Measurements from ENCODE around the gene HES6.

The HES6 gene

DNA sequence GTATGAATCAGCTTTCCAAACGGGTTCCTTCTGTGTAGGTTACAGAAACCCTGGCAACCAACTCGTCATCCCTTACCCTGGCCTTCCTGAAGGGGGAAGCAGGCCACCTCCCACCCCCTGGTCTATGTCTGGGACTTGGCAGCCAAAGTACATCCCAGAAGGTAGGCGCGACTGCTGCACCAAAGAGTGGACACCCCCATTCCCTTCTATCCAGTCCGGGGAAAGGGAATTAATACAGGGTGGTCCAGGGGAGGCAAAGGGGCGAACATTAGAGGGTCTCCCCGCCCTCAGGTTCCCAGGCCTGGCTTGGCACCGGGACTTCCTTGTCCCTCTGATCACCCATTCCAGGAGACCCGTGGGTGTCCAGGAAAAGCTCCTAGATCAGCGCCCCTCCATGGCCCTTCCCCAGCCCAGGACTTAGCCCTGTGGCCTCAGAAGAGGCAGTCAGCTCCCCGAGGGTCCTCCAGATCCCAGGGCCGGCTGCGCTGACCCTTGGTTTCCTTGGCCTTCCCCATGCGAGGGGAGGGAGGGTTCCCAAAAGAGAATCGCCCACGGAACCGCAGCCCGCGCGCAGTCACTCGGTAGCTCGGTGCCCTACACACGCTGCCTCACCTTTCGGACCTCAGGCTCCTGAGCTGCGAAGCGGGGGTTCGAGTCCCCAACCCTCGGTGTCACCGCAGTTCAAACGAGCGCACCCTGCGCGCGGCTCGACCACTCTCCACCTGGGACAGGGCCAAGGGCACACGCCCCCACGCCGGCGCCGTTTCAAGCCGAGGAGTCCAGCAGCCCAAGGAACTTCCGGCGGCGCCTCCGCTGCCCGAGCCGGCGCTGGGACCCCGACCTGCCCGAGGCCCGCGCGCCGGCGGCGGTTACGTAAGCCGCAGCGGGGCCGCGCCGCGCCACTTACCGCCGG, 48.2 kb upstream of the HES6 start, which contains the start of gene PER2:
Gene PER2 (minus strand): TSS at position 874 of the 913 bp plus-strand sequence. CDS start 10,674 bp downstream, outside the sequence.
- WGBS = 7% methylated on average over 56 of the region's 65 CpGs
- peak within 1 kb of the TSS in 1 of 2 experiments; percentile 46 for H2BK12ac ChIP-seq (ENCODE audit: low read length in 2 of 2)
- no peak within 1 kb of the TSS for H2BK120ac ChIP-seq (ENCODE audit: low read depth, low read length)

DNA sequence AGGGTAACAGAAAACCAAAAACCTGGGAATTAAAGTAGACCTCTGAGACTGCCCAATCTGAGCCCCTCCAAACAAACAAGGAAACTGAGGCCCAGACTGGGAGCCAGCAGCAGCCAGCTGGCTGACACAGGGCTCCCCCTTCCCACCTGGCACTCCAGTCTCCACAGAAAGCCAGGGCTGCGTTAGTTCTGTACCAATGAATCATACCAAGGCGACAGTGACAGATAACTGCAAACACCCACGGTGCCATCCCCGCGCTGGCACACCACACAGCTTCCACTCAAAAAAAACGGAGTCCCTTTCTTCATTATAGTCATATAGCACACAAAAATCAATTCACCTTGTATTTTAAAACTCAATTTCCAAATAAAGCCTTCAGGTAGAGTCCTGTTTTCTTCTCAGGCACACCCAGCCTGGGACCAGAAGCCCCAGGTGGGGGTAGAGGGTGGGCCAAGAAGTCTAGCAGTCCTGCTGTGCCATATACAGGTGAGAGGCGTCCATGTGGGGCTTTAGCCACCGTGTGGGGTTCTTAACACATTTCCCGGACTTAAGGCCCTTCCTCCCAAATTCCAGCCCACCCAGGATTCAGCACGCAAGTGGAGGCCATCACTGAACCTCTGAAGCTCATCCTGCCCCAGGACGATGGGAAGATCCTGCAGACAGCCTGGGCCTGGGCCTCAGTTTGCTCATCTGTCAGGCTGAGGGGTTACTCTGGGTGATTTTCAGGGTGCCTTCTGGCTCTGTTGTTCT, 47.3 kb upstream of the HES6 start:
- no peak overlapping the region for H3K14ac ChIP-seq (ENCODE audit: low read length in 2 of 2)
- peaks cover 52% of the 10 kb centered on the region for H3K4me1 ChIP-seq (ENCODE audit: control insufficient read depth, insufficient read depth, low read depth, low read length)
- no peak for DNase-seq
- H4K8ac ChIP-seq (ENCODE audit: low read length) = no peak overlapping the region
- peak overlapping the region in 1 of 2 experiments; percentile 46 for H2BK12ac ChIP-seq (ENCODE audit: low read length in 2 of 2)
- peak overlapping the region; percentile 99 for H3K9ac ChIP-seq (ENCODE audit: low read length)
- H3K27ac ChIP-seq (ENCODE audit: low read length, poor library complexity, severe bottlenecking) = peak overlapping the region; percentile 83
- peak overlapping the region; percentile 64 for H4K91ac ChIP-seq (ENCODE audit: low read length)
- H2BK5ac ChIP-seq (ENCODE audit: low read depth, low read length, poor library complexity, severe bottlenecking) = no peak overlapping the region
- H3K23ac ChIP-seq (ENCODE audit: low read length in 2 of 2) = peak overlapping the region in 1 of 2 experiments; percentile 18
- peaks cover 0 to 3% of the 10 kb centered on the region in 2 experiments for H3K36me3 ChIP-seq (ENCODE audit: control insufficient read depth in 1 of 2, insufficient read depth in 2 of 2, low read depth in 1 of 2, low read length in 2 of 2)
- H2AK5ac ChIP-seq (ENCODE audit: low read length, severe bottlenecking) = no peak overlapping the region
- peaks cover 0 to 4% of the 10 kb centered on the region in 2 experiments for H3K27me3 ChIP-seq (ENCODE audit: control insufficient read depth in 1 of 2, insufficient read depth in 1 of 2, low read length in 2 of 2)
- peak overlapping the region in 1 of 2 experiments; percentile 95 for H3K4me3 ChIP-seq (ENCODE audit: insufficient read depth in 1 of 2, low read depth in 1 of 2, low read length in 2 of 2)
- H2BK120ac ChIP-seq (ENCODE audit: low read depth, low read length) = peak overlapping the region; percentile 35
- H2AFZ ChIP-seq (ENCODE audit: low read depth, low read length) = no peak overlapping the region
- no peak overlapping the region for H3K18ac ChIP-seq (ENCODE audit: low read depth in 1 of 2, low read length in 2 of 2)
- 75% methylated on average over 10 of the region's 11 CpGs for WGBS
- no peaks in the 10 kb centered on the region for H3K9me3 ChIP-seq (ENCODE audit: control insufficient read depth, low read length)
- no peak overlapping the region for H3K4ac ChIP-seq (ENCODE audit: low read depth in 1 of 2, low read length in 2 of 2)
- H3K79me1 ChIP-seq (replicated peaks; ENCODE audit: low read length, poor library complexity, severe bottlenecking) = peaks cover 26% of the 10 kb centered on the region
- H3K4me2 ChIP-seq (ENCODE audit: low read length, poor library complexity, severe bottlenecking) = peak overlapping the region; percentile 89
- peak overlapping the region; percentile 90 for H2BK15ac ChIP-seq (ENCODE audit: low read depth, poor library complexity, severe bottlenecking)

More for the DNA sequence above, 48.2 kb upstream of the HES6 start, which contains the start of gene PER2:
- peak within 1 kb of the TSS; percentile 65 for H4K8ac ChIP-seq (ENCODE audit: low read length)
- H2BK15ac ChIP-seq (ENCODE audit: low read depth, poor library complexity, severe bottlenecking) = peak within 1 kb of the TSS; percentile 83
- no peaks in the 10 kb centered on the region for H3K36me3 ChIP-seq (ENCODE audit: control insufficient read depth in 1 of 2, insufficient read depth in 2 of 2, low read depth in 1 of 2, low read length in 2 of 2)
- peak within 1 kb of the TSS; percentile 53 for H4K91ac ChIP-seq (ENCODE audit: low read length)
- H3K23ac ChIP-seq (ENCODE audit: low read length in 2 of 2) = peak within 1 kb of the TSS in 1 of 2 experiments; percentile 78
- H2AFZ ChIP-seq (ENCODE audit: low read depth, low read length) = peak within 1 kb of the TSS; percentile 95
- H3K9ac ChIP-seq (ENCODE audit: low read length) = peak within 1 kb of the TSS; percentile 99
- H3K4me2 ChIP-seq (ENCODE audit: low read length, poor library complexity, severe bottlenecking) = peak within 1 kb of the TSS; percentile 96
- peak; percentile 98 for DNase-seq
- H3K79me1 ChIP-seq (replicated peaks; ENCODE audit: low read length, poor library complexity, severe bottlenecking) = peaks cover 18% of the 10 kb centered on the region
- H3K27me3 ChIP-seq (ENCODE audit: control insufficient read depth in 1 of 2, insufficient read depth in 1 of 2, low read length in 2 of 2) = peaks cover 0 to 4% of the 10 kb centered on the region in 2 experiments
- no peak within 1 kb of the TSS for H3K27ac ChIP-seq (ENCODE audit: low read length, poor library complexity, severe bottlenecking)
- H2BK5ac ChIP-seq (ENCODE audit: low read depth, low read length, poor library complexity, severe bottlenecking) = peak within 1 kb of the TSS; percentile 38
- no peak within 1 kb of the TSS for H2AK5ac ChIP-seq (ENCODE audit: low read length, severe bottlenecking)
- peak within 1 kb of the TSS; percentile 56 to 72 for H3K18ac ChIP-seq (ENCODE audit: low read depth in 1 of 2, low read length in 2 of 2)
- peak within 1 kb of the TSS in 1 of 2 experiments; percentile 58 for H3K14ac ChIP-seq (ENCODE audit: low read length in 2 of 2)
- H3K4me1 ChIP-seq (ENCODE audit: control insufficient read depth, insufficient read depth, low read depth, low read length) = peaks cover 47% of the 10 kb centered on the region
- H3K4ac ChIP-seq (ENCODE audit: low read depth in 1 of 2, low read length in 2 of 2) = peak within 1 kb of the TSS; percentile 18 to 33
- no peaks in the 10 kb centered on the region for H3K9me3 ChIP-seq (ENCODE audit: control insufficient read depth, low read length)
- H3K4me3 ChIP-seq (ENCODE audit: insufficient read depth in 1 of 2, low read depth in 1 of 2, low read length in 2 of 2) = peak within 1 kb of the TSS; percentile 85 to 95

DNA sequence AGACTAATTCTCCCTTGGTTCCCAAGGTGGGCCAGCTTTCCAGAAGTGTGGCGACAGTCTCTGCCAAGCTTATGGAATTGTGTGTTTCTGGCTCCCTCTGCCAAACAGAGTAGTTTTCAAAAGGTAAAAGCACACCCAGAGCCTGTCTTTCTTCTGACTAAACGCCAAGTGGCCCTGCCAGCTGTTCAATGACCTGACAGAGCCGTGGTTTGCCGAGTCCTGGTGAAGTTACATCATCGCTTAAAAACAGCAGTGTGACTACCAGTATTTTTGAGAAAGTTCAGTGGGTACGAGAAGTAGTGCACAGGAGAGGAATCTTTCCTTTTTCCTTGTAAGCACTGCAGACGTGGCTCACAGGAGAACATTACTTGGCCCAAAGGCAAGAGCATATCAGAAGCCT, 46.7 kb upstream of the HES6 start:
- peak overlapping the region; percentile 90 for H2BK15ac ChIP-seq (ENCODE audit: low read depth, poor library complexity, severe bottlenecking)
- H4K91ac ChIP-seq (ENCODE audit: low read length) = peak overlapping the region; percentile 86
- peaks cover 0 to 3% of the 10 kb centered on the region in 2 experiments for H3K36me3 ChIP-seq (ENCODE audit: control insufficient read depth in 1 of 2, insufficient read depth in 2 of 2, low read depth in 1 of 2, low read length in 2 of 2)
- peak overlapping the region in 1 of 2 experiments; percentile 12 for H2BK12ac ChIP-seq (ENCODE audit: low read length in 2 of 2)
- peak overlapping the region; percentile 38 for H2BK5ac ChIP-seq (ENCODE audit: low read depth, low read length, poor library complexity, severe bottlenecking)
- peak overlapping the region; percentile 65 for H2BK120ac ChIP-seq (ENCODE audit: low read depth, low read length)
- DNase-seq = peak; percentile 93
- H3K4me3 ChIP-seq (ENCODE audit: insufficient read depth in 1 of 2, low read depth in 1 of 2, low read length in 2 of 2) = peak overlapping the region in 1 of 2 experiments; percentile 45
- peaks cover 0 to 4% of the 10 kb centered on the region in 2 experiments for H3K27me3 ChIP-seq (ENCODE audit: control insufficient read depth in 1 of 2, insufficient read depth in 1 of 2, low read length in 2 of 2)
- peak overlapping the region; percentile 83 for H3K27ac ChIP-seq (ENCODE audit: low read length, poor library complexity, severe bottlenecking)
- H3K4me1 ChIP-seq (ENCODE audit: control insufficient read depth, insufficient read depth, low read depth, low read length) = peaks cover 56% of the 10 kb centered on the region
- H4K8ac ChIP-seq (ENCODE audit: low read length) = peak overlapping the region; percentile 88
- 60% methylated on average over 7 of the region's 7 CpGs for WGBS
- no peak overlapping the region for H3K4me2 ChIP-seq (ENCODE audit: low read length, poor library complexity, severe bottlenecking)
- H3K9ac ChIP-seq (ENCODE audit: low read length) = peak overlapping the region; percentile 99
- H3K14ac ChIP-seq (ENCODE audit: low read length in 2 of 2) = no peak overlapping the region
- H2AFZ ChIP-seq (ENCODE audit: low read depth, low read length) = no peak overlapping the region
- H3K18ac ChIP-seq (ENCODE audit: low read depth in 1 of 2, low read length in 2 of 2) = peak overlapping the region; percentile 75 to 80
- peaks cover 31% of the 10 kb centered on the region for H3K79me1 ChIP-seq (replicated peaks; ENCODE audit: low read length, poor library complexity, severe bottlenecking)
- H3K23ac ChIP-seq (ENCODE audit: low read length in 2 of 2) = no peak overlapping the region
- H3K9me3 ChIP-seq (ENCODE audit: control insufficient read depth, low read length) = no peaks in the 10 kb centered on the region
- H3K4ac ChIP-seq (ENCODE audit: low read depth in 1 of 2, low read length in 2 of 2) = peak overlapping the region in 1 of 2 experiments; percentile 68
- peak overlapping the region; percentile 61 for H2AK5ac ChIP-seq (ENCODE audit: low read length, severe bottlenecking)
